Activated CD4-positive, alpha-beta T cell treated with anti-CD3 and anti-CD28 coated beads, Interleukin-10, Interleukin-2, amounts not matched to agents 100 ng/mL and 50 ng/mL, durations not matched to agents 16 hours and 8 hours (primary cell): ENCODE results near the gene GGT6.
A peak's percentile ranks its signal among the peaks of the same experiment; 100 is the strongest.
"Not testable (repeated sequence)": the region's sequence is repeated elsewhere in the genome, so short reads cannot be mapped to it uniquely, and the experiment has no call there.

ENCODE experiments used
- DNase-seq: peaks from one replicate; pipeline ENCODE4 v3.0.0-alpha.2; 2020

Gene GGT6

DNA sequence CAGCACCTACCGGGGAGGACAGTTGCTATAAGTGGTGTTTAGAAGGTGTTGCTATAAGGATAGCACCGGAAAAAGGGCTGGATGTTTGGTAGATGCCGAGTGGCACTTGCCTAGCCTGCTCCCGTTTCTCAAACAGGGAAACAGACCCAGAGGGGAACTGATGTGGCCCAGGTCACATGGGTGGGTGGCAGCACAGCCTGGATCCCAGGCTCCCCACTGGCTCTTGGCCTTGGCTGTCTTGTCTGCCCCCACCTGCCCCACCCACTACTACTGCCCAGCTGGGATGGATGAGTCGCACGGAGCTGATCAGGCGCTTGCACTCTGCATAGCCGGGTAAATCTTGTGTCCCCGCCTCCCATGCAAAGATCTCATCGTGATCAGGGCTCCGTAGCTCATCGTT is 31.2 kb upstream of the GGT6 start:
- DNase-seq, result no peak

DNA sequence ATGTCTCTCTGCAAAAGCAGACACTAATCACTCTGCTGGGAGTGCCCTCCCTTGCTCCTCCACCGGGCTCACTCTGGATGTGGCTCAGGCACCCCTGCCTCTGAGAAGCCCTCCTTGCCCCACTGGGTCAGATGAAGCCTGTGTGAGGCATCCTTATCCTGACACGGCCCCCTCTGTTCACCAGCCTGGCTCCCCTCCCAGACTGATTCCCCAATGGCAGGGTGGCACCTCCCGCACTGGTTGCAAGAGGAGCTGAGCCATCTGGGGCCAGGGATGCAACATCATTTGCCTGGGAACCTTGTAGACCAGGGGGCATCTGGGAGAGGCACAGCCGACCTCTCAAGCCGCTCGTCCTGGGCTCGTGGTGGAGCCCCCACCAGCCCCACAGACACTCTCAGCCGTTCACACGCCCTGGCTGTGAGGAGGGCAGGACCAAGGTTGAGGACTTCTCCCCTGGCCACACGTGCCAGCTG is 30.6 kb upstream of the GGT6 start:
- DNase-seq, result no peak

DNA sequence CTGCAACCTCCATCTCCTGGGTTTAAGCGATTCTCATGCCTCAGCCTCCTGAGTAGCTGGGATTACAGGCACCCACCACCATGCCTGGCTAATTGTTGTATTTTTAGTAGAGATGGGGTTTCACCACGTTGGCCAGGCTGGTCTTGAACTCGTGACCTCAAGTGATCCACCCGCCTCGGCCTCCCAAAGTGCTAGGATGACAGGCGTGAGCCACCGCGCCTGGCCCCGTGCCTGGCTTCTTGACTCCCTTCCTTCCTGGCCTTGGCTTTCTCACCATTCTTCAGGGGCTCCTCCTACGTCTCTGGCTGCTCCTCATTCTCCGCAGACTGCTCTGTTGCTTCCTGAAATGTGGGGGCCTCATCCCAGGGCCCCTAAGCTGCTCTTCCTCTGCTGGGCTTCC is 29.7 kb upstream of the GGT6 start:
- DNase-seq, result not testable (repeated sequence)

DNA sequence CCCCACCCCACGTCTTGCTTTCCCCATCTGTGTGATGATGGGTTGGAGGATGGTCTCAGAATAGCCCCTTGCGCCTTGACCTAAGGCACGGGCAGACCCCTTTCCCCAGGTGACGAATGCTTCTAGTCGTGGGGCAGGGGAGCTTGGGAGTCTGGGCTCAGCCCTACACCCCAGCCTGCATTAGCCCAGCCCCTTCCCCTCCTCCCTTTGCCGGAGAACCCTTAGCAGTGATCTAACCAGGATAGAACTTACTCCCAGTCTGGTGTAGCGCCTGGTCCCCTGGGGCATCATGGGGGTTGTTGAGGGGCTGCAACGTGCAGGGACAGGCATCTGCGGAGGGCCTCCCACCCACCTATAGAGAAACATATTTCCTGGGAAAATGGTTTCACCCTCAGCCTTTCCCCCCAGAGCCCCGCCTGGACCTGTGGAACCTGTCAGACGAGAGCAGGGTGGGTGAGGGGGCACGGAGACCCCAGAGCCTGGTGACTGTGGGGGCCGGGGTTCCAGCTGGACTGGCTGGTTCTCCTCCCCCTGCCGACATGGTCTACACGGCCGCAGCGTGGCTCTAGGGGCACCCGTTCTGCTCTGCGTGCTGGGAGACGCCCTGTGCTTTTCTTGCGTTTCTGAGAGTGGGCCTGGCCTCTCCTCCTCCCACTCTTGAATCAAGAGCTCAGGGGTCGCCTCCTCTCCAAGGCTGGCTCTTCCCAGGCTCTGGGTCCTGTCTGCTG is 28.7 kb upstream of the GGT6 start:
- DNase-seq, result no peak

DNA sequence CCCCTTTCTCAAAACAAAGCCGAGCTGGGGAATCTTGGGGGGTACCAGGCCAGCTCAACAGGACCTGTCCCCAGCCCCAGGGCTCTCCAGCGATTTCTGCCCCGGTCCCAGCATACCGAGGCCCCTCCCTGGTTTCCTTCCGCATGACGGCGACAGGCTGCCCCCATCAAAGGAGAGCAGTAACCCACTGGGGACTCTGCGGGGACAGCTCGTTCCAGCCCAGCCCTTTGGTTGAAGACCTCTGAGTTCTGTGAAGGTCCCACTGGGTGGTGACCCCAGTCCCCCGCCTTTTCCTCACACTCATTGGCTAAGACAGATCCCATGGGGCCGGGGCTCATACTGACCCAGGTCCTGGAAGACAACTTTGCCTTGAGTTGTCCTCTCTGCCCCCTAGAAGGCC is 28.0 kb upstream of the GGT6 start:
- no peak for DNase-seq

DNA sequence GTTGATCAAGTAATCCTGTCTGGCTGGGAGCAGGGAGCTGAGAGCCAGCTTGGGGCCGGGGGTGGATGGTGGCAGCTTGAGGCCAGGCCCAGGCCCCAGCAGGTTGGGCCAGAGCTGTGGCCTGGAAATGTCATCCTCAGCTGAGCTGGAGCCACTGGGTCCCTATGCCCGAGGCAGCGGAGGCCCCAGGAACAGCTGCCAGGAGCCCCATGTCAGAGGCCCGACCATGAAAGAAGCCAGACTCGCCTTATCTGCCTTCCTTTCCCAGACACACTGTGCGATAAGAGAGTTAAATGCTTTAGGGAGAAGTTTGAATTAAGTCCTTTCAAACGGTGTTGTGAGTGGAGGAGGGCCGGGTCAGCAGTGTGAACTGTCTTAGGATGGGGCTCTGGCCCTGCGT is 27.4 kb upstream of the GGT6 start:
- no peak for DNase-seq

DNA sequence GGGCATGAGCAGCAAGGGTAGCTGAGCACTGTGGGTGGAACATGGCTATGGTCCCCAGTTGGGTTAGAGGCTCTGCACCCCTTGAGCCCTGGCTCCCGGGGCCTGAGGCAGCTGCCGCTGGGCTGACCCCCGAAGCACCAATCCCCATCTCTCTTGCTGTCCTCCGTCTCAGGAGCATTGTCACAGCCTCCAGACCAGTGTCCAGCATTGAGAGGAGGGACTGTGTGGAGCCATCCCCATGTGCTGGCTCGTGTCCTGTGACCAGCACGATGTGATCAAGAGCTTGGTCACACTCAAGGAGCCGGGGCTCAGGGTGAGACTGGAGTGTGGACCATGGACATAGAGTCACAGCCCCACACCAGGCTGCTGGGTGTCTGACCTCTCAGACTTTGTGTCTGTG is 26.8 kb upstream of the GGT6 start:
- DNase-seq, result no peak

DNA sequence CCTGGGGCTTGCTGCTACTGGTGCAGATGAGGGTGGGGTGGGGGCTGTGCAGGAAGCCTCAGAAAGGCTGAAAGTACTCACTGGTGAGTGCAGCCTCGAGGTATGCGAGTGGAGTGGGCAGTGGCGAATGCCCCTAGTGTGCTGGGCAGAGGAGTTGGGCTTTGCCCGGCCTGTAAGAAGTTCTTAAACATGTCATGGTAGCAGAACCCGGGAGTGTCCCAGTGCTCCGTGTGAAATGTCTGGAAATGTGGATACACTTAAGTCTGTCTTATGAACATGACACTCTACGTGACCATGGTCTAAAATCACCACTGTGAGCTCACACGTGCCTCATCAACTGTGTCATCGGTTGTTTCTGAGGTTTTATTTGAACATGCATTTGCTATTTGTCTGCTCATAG is 25.7 kb upstream of the GGT6 start:
- DNase-seq, result no peak

DNA sequence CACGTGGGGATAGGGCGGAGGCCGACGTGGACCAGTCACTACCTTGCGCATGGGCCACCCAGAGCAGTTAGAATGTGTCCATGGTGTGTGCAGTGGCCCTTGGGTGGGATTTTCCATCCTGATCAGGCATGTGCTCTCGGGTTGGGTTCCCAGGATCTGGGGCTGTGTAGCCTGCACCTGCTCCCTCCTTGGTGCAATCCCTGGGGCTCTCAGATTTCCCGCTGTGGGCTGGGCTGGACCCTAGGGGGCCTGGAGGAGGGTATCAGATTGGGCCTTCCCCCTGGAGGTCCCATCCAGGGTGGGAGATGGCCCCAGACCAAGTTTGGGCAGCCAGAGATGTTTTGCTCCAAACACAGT is 25.2 kb upstream of the GGT6 start:
- DNase-seq, result no peak

DNA sequence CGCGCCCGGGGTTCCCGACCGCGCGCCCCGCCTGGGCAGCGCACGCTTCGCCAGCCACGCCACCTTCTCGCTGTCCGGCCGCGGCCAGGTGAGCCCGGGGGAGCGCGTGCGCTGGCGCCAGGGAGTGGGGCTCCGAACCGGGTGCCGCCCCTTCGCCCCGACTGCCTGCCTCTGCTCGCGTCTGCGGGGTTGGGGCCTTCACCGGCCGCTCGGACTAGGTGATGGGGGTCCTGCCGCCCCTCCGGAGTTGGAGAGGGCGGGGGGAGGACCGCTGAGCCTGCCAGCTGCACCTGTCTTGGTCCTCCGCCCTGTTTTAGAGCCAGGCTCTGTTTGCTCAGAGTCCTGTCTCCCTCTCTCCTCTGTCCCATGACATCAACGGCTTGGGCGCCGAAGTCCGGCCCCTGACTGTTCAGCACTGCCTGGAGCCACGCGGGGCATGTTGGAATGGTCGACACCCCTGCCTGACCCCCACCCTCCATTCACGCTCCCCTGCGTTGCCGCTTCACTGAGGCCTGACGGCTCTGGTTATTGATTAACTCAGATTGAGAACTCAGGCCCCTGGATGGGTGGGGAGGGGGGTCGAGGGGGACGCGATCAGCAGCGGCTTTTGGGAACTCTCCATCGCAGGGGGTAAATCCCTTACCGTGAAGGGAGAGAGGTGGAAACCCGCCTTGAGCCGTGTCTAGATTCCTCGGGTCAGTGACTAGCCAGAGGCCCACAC is 24.7 kb upstream of the GGT6 start:
- DNase-seq, result no peak

DNA sequence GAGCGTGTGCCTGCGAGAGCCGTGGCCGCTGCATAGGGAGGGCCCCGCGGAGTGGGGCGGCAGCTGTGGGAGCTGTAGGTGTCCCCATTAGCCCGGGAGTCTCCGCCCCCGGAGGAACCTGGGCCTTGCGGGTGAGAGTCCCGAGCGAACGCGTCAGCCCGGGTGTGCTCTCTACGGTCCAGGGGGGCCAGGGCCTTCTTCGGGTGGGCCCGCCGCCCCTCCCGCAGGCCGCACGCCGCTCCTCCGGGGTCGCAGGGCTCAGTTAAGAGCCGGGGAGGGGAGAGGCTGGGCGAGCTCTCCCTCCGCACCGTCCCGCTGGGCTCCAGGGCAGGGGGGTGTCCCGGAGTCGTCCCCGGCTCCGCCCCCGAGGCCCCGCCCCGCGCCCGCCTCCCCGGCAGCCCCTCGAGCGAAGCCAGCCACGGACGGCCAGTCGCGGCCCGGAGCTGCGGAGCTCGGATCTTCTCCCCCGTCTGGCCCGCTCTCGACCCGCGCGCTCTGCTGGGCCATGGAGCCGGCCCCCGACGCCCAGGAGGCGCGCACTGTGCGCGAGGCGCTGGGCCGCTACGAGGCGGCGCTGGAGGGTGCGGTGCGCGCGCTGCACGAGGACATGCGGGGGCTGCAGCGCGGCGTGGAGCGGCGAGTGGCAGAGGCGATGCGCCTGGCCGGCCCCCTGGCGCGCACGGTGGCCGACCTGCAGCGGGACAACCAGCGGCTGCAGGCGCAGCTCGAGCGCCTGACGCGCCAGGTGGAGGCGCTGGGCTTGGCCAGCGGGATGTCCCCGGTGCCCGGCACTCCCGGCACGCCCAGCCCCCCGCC is 23.9 kb upstream of the GGT6 start, which contains the start of gene SMTNL2:
TSS of gene SMTNL2 (plus strand) at position 429 of the 816 bp plus-strand sequence. CDS start at position 506, 77 bp downstream.
- DNase-seq, result no peak

DNA sequence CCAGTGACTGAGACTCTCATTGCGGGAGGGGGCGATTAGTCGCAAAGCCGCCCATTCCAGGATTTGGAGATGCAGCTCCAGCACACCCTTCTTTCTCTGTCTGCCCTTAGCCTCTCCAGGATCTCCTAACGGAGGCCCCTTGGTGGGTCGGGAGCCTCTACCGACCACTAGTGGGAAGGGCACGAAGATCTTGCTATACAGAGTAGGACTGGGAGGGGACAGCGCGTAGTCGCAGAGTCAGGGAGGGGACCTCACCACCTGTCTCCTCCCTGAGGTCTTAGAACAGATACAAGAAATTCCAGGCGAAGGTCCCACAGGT is 23.4 kb upstream of the GGT6 start:
- no peak for DNase-seq

DNA sequence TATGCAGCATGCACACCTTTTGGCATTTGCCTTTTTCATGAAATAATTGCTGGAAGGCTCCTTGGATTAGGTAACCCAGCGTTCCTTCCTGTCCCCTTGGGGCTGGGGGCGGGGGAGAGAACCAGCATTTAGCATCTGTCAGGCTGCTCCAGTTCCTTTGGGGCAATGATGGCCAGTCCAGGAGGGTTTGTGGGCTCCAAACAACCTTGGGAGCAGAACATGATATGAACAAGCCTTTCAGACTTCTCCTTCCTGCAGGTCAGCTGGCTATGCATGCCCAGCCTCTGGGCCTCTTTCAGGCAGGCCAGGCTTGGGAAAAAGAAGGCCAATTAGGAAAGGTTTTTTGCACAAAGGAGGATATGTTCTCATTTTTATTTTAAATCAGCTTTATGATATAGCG is 22.8 kb upstream of the GGT6 start:
- no peak for DNase-seq

DNA sequence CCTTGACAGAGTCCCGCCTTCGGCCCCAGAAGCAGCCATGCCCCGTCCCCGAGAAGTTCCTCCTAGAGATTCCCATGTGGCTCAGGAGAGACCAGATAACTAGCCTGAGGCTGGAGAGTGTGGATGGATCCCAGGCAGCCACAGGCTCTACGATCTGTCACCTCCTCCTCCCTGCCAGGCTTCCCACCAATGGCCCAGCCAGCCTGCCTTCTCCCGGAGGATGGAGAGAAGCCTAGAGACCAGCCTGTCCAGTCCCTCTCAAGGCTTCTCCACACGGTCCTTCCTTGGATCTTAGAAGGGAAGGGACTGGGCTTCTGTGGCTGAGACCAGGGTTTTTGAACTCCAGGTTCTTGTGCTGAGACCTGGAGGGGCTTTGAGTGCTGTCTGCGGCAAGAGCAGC is 22.3 kb upstream of the GGT6 start:
- DNase-seq, result no peak

DNA sequence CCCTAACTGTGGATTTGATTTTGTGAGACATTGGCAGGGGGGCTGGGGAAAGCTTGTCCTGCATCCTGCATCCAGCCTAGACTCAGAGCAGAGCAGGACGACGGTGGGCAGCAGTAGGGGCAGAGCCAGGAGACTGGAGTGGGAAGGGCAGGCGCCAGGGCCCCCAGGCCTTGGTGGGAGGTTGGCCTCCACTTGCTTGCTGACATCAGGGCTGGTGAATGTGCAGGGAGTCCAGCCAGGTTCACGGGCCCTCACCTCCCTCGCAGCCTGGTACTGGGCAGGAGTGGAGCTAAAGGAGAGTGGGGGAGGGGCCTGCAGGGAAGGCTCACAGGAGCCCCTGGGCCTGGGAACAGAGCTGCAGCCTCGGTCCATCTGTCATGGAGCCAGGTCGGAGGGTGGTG is 21.7 kb upstream of the GGT6 start:
- DNase-seq, result no peak

DNA sequence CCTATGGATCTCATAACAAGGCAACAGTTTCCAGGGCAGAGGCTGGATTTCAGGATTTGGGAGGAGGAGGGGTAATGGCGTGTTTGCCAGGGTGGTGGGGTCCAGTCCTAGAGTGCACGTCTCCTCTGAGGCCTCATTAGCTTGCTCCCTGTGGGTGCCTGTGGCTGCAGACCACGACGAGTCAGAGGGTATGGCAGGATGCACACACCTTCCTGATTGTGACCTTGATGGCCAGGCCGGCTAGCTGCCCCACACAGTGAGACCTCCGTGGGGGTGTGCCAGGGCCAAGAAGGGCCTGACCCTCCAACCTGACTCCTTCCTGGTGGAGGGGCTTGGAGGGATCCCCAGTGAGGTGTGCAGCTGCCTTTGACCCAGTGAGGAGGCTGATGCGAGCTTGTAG is 19.9 kb upstream of the GGT6 start:
- no peak for DNase-seq

DNA sequence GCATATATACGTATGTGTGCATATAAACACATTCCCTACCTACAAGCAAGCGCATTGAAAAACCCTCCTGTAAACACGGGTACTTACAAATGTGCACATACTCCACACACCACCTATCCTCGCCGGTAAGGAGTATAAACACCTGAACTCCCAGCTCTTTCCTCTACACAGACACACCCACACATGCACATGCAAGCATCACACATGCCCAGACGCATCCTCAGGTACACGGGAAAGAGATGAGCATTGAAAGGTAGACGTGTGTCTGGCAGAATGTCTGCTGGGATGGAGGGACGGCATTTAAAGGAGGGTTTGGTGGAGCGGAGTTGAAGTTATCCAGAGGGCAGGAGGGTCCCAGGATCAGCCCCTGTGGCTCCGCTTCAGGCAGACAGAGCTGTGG is 19.3 kb upstream of the GGT6 start:
- no peak for DNase-seq

DNA sequence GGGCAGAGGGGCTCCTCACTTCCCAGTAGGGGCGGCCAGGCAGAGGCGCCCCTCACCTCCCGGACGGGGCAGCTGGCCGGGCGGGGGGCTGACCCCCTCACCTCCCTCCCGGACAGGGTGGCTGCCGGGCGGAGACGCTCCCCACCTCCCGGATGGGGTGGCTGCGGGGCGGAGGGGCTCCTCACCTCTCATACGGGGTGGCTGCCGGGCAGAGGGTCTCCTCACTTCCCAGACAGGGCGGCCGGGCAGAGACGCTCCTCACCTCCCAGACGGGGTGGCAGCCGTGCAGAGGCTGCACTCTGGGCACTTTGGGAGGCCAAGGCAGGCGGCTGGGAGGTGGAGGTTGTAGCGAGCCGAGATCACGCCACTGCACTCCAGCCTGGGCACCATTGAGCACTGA is 18.0 kb upstream of the GGT6 start:
- not testable (repeated sequence) for DNase-seq

DNA sequence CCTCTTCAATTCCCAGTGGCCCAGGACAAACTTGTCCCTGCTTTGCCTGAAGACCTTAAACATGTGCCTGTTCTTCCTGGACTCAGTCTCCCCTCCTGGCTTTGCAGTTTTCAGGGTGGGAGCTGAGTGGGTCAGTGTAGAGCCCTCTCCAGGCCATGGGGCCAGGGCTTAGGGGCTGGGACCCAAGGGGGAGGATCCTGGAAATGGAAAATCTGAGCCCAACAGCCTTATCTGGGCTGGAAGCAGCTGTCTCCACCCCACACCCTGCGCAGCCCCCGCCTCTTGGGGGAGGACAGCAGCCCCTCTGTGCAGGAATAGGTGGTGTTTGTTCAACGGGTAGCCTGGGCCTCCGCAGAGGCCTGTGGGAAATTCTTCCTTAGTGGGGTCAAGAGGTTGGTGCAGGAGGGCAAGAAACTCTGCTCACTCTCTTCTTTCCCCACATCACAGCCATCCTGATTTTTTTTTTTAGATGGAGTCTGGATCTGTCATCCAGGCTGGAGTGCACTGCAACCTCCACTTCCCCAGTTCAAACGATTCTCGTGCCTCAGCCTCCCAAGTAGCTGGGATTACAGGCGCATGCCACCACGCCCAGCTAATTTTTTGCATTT is 17.1 kb upstream of the GGT6 start:
- no peak for DNase-seq

DNA sequence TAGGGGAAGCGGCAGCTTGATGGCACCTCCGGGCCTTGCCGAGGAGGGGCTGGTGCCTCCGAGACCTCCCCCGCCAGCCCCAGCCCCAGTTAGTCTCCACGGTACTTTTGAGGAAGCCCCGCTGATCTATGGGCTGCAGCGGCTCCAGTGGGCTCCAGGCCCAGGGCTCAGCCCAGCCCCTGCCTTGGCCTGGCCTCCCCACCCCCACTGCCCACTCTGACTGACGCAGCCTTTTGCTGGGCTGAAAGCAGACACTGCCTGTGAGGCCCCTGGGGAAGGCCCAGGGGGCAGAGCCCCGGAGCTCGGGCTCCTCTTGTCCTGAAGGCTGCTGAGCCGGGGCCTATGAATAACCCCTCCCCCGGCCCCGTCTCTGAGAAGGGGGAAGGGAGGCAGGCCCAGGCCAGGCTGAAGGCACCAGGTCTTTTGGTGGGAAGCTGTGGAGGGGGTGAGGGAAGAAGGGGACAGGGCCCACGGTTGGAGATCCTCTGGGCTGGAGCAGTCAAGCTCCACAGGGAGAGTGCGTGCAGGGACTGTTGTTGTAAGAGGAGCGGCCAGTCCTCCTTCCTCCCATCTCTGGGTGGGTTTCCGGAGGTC is 16.4 kb upstream of the GGT6 start:
- no peak for DNase-seq

DNA sequence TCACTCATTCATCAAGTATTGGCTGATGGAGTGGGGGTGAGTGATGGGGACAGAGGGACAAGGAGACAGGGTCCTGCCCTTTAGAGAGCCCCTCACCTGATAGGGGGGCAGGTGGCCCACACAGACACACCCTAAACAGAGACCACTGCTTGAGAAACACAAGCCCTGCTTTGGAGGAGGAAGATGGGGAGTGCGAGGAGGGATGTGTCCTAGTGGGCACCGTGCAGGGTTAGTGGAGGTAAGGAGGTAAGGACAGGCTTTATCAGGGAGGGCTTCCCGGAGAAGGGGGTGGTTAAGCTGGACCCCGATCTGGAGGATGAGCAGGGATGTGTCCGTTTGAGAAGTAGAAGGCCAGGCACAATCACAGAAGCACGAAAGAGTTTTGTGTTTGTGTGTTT is 15.8 kb upstream of the GGT6 start:
- no peak for DNase-seq

DNA sequence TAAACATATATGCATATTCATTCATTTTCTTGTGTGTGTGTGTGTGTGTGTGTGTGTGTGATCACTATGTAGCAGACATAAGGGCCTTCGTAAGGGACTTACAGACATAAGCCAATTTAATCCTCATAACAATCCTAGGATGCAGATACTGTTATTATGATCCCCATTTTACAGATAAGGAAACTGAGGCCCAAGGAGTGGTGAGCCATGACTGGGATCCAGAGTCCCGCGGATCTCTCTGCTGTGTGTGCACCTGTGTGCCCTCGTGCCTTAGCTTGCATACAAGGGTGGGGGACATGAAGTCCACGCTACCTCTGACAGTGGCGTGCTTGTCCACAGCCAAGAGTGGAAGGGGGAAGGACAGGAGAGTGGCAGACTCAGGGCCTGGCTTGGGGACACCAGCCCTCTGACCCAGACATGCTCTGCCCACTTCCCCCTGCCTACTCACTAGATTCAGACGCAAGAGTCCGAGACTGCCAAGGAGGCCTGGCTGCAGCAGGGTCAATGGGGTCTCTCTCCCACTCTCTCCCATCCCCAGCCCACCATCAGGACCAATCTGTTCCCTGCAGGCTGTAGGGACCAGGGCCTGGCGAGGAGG is 14.2 kb upstream of the GGT6 start:
- no peak for DNase-seq

DNA sequence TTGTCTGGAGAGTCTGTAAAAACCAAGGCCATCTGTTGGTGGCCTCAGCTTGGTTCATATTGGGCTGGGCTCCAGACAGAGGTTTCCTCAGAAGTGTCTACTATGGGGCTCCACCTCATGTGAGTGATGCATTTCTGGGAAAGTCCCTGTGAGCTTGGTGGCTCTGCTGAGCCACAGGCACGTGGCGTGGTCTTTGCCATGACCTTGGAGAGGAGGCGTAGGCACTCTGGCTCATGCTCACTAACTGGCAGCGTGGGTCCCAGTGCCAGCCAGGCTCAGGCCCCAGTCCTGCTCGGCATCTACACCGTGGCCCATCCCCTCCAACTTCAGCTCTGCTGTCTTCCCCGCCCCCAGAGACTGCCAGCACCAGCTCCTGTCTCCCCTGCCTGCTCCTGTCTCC is 13.3 kb upstream of the GGT6 start:
- DNase-seq, result peak; percentile 78
